Stomach (tissue), 4 donors: ENCODE results near the gene TMCO6.

Experiments used
- POLR2A ChIP-seq, 4 donors: fragments of 450-650 bp; IDR thresholded peaks; one replicate each; pipeline ENCODE4 v1.6.1; 2016; ENCODE audit warnings: antibody characterized with exemption in 4 of 4, control low read depth in 2 of 4, mild to moderate bottlenecking in 1 of 4, moderate library complexity in 1 of 4
- TF ChIP-seq, protein P1 (sequence below), 7 experiments: fragments of 450-650 bp in 4 of 7; fragments of 200-600 bp in 3 of 7; sonication (generic) in 3 of 7; IDR thresholded peaks; one replicate each; pipeline ENCODE4 v1.5.1; 2016 to 2019; ENCODE audit warnings: antibody characterized with exemption in 7 of 7, control low read depth in 2 of 7, mild to moderate bottlenecking in 1 of 7

DNA sequence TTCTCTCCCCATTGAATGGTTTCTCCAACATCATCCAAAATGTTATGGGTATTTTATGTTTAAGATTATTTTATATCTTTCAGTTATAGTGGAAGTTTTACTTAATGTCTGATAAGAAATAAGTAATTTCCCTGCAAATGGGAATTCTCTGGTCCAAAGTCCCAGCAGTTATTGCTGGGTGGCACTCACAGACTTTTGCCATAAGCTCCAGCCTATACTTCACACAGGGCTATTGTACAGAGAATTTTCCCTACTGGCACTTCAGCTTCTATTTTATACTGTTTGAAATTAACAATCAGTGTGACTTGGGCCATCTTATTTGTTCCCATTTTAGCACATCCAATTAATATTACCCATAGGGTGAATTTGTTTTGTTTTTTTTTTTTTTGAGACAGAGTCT lies 39.2 kb upstream of the TMCO6 start:
- TF ChIP-seq, protein P1, sequence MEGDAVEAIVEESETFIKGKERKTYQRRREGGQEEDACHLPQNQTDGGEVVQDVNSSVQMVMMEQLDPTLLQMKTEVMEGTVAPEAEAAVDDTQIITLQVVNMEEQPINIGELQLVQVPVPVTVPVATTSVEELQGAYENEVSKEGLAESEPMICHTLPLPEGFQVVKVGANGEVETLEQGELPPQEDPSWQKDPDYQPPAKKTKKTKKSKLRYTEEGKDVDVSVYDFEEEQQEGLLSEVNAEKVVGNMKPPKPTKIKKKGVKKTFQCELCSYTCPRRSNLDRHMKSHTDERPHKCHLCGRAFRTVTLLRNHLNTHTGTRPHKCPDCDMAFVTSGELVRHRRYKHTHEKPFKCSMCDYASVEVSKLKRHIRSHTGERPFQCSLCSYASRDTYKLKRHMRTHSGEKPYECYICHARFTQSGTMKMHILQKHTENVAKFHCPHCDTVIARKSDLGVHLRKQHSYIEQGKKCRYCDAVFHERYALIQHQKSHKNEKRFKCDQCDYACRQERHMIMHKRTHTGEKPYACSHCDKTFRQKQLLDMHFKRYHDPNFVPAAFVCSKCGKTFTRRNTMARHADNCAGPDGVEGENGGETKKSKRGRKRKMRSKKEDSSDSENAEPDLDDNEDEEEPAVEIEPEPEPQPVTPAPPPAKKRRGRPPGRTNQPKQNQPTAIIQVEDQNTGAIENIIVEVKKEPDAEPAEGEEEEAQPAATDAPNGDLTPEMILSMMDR (IDR thresholded peaks at IDR 0.05) = no peak
- no peak for TF ChIP-seq POLR2A (IDR thresholded peaks at IDR 0.05)
